Measurements from ENCODE around the gene CYYR1.

The CYYR1 gene

DNA sequence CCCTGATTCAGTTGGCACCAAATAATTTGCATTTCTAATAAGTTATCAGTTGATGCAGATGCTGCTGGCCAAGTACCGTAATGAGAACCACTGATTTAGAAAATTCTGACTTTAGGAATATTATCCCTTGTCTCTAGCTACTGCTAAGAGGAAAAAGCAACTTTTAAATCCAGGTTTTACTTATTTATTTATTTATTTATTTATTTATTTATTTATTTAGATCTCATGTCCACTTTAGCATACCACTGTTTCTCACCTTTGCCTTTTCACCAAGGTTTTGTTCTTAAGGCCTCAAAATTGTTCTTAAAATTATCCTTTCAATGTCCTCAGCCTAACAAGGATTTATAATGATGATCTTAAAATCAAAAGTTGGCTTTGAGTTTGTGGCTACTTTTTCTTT is 8.7 kb upstream of the CYYR1 start (continued):
- no peak for TF ChIP-seq SCRT1 (tag by site-specific recombination; IDR thresholded peaks at IDR 0.05; ENCODE audit: borderline replicate concordance)

DNA sequence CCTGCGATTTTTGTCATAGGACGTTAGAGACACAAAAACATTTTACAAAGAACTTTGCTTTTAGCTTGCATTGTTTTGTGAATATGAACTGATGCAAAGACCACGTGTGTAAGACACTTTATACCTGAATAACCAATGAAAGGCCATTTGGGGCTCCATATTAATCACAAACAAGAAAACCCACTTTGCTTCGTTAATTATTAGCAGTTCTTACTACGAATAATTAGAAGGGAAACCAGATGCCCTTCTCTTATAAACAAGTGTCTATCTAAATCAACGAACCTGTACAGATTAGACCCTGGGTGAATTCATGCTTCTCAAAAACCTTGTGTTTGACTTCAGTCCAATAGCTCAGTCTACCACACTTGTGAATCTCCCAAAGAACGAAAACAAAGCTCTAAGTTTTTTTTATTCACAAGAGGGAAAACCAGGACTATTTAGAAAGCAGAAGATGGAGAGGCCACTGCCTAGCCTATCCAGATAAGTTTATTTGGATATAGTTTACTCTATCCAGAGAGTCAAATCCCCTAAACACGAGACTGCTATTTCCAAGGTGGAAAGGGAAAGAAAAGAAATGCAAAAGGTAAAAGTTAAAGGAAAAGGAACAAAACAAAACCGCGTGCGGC is 897 bp downstream of the CYYR1 start:
- POLR2A ChIA-PET: no interaction called here
- Histone ChIP-seq H3K4me3 (ENCODE audit: low read depth, low read length) (no peak overlapping the region), H3K9me3 (ENCODE audit: control insufficient read depth, insufficient read depth, low read depth, low read length) (no peaks in the 10 kb centered on the region)

DNA sequence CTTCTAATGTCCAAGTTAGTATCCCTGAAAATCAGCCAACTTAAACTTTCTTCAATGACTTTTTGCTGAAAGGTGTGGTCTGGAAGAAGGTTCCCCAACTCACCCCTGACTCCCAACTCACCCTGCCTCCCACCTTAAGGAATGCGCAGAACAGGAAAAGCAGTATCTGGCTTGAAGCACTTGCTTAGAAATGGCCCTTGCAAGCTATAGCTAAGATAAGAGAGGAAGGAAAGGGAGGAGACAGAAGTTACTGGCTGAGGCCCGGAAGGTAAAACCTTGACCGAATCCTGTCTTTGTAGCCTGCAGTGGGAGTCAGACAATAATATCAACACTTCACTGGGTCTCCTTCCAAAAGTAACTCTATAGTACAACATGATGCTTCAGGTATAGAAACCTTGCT is 2.9 kb downstream of the CYYR1 start:
- H3K9me3 ChIP-seq (ENCODE audit: control insufficient read depth, insufficient read depth, low read depth, low read length): no peaks in the 10 kb centered on the region
- POLR2A ChIA-PET: no interaction called here
- no peaks in the 10 kb centered on the region for H3K36me3 ChIP-seq (ENCODE audit: control insufficient read depth in 2 of 2, insufficient read depth in 1 of 2, low read length in 2 of 2)
- no peaks in the 10 kb centered on the region for H3K4me1 ChIP-seq (ENCODE audit: control insufficient read depth, insufficient read depth, low read length)
- H3K4me3 ChIP-seq (ENCODE audit: low read depth, low read length): no peak overlapping the region
- no peak overlapping the region for H3K27ac ChIP-seq (ENCODE audit: extremely low read depth, low read depth, low read length)
- CTCF ChIA-PET: no interaction called here
- TF ChIP-seq, protein P1, sequence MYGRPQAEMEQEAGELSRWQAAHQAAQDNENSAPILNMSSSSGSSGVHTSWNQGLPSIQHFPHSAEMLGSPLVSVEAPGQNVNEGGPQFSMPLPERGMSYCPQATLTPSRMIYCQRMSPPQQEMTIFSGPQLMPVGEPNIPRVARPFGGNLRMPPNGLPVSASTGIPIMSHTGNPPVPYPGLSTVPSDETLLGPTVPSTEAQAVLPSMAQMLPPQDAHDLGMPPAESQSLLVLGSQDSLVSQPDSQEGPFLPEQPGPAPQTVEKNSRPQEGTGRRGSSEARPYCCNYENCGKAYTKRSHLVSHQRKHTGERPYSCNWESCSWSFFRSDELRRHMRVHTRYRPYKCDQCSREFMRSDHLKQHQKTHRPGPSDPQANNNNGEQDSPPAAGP (tag by site-specific recombination; IDR thresholded peaks at IDR 0.05): no peak
- TF ChIP-seq ZNF670 (tag by site-specific recombination; IDR thresholded peaks at IDR 0.05; ENCODE audit: low read depth): no peak
- TF ChIP-seq ZNF610 (tag by site-specific recombination; IDR thresholded peaks at IDR 0.05; ENCODE audit: borderline replicate concordance): no peak
- no peak for TF ChIP-seq SP7 (tag by site-specific recombination; IDR thresholded peaks at IDR 0.05)
- no peak for TF ChIP-seq ZNF473 (tag by site-specific recombination; IDR thresholded peaks at IDR 0.05)
- no peak for TF ChIP-seq ZBTB20 (tag by site-specific recombination; IDR thresholded peaks at IDR 0.05)
- no peak for TF ChIP-seq ZNF114 (tag by site-specific recombination; IDR thresholded peaks at IDR 0.05)
- no peak for TF ChIP-seq ZNF624 (tag by site-specific recombination; IDR thresholded peaks at IDR 0.05)
- TF ChIP-seq, protein P2, sequence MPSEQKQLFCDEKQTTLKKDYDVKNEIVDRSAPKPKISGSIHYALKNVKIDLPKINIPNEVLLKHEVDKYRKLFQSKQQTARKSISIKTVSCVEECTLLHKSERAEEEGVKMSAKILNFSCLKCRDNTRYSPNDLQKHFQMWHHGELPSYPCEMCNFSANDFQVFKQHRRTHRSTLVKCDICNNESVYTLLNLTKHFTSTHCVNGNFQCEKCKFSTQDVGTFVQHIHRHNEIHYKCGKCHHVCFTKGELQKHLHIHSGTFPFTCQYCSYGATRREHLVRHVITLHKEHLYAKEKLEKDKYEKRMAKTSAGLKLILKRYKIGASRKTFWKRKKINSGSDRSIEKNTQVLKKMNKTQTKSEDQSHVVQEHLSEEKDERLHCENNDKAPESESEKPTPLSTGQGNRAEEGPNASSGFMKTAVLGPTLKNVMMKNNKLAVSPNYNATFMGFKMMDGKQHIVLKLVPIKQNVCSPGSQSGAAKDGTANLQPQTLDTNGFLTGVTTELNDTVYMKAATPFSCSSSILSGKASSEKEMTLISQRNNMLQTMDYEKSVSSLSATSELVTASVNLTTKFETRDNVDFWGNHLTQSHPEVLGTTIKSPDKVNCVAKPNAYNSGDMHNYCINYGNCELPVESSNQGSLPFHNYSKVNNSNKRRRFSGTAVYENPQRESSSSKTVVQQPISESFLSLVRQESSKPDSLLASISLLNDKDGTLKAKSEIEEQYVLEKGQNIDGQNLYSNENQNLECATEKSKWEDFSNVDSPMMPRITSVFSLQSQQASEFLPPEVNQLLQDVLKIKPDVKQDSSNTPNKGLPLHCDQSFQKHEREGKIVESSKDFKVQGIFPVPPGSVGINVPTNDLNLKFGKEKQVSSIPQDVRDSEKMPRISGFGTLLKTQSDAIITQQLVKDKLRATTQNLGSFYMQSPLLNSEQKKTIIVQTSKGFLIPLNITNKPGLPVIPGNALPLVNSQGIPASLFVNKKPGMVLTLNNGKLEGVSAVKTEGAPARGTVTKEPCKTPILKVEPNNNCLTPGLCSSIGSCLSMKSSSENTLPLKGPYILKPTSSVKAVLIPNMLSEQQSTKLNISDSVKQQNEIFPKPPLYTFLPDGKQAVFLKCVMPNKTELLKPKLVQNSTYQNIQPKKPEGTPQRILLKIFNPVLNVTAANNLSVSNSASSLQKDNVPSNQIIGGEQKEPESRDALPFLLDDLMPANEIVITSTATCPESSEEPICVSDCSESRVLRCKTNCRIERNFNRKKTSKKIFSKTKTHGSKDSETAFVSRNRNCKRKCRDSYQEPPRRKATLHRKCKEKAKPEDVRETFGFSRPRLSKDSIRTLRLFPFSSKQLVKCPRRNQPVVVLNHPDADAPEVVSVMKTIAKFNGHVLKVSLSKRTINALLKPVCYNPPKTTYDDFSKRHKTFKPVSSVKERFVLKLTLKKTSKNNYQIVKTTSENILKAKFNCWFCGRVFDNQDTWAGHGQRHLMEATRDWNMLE (tag by site-specific recombination; conservative IDR thresholded peaks at IDR 0.05; ENCODE audit: low read depth): no peak
- no peak for TF ChIP-seq ZSCAN16 (tag by site-specific recombination; IDR thresholded peaks at IDR 0.05)
- no peak for TF ChIP-seq ZNF747 (tag by site-specific recombination; IDR thresholded peaks at IDR 0.05)
- no peak for TF ChIP-seq ZNF596 (tag by site-specific recombination; IDR thresholded peaks at IDR 0.05)
- TF ChIP-seq, protein P3, sequence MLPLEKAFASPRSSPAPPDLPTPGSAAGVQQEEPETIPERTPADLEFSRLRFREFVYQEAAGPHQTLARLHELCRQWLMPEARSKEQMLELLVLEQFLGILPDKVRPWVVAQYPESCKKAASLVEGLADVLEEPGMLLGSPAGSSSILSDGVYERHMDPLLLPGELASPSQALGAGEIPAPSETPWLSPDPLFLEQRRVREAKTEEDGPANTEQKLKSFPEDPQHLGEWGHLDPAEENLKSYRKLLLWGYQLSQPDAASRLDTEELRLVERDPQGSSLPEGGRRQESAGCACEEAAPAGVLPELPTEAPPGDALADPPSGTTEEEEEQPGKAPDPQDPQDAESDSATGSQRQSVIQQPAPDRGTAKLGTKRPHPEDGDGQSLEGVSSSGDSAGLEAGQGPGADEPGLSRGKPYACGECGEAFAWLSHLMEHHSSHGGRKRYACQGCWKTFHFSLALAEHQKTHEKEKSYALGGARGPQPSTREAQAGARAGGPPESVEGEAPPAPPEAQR (tag by site-specific recombination; IDR thresholded peaks at IDR 0.05): no peak
- TF ChIP-seq ZNF555 (tag by site-specific recombination; conservative IDR thresholded peaks at IDR 0.05): no peak
- TF ChIP-seq KLF8 (tag by site-specific recombination; IDR thresholded peaks at IDR 0.05): no peak

More for the DNA sequence above, 897 bp downstream of the CYYR1 start:
- CTCF ChIA-PET: interaction anchor here (0.7 to 1.3 kb wide), 2 partner anchors 12 to 770 kb away, joined by 3 to 4 read pairs; no protein-coding TSS in a partner anchor
- Histone ChIP-seq H3K27ac (ENCODE audit: extremely low read depth, low read depth, low read length) (no peak overlapping the region), H3K4me1 (ENCODE audit: control insufficient read depth, insufficient read depth, low read length) (no peaks in the 10 kb centered on the region), H3K36me3 (ENCODE audit: control insufficient read depth in 2 of 2, insufficient read depth in 1 of 2, low read length in 2 of 2) (no peaks in the 10 kb centered on the region)
- TF ChIP-seq ZNF529 (tag by site-specific recombination; IDR thresholded peaks at IDR 0.05; ENCODE audit: insufficient replicate concordance) (no peak), SALL2 (tag by site-specific recombination; IDR thresholded peaks at IDR 0.05; ENCODE audit: borderline replicate concordance) (no peak), ZNF404 (tag by site-specific recombination; IDR thresholded peaks at IDR 0.05) (no peak), WT1 (tag by site-specific recombination; IDR thresholded peaks at IDR 0.05) (no peak), ZNF341 (tag by site-specific recombination; IDR thresholded peaks at IDR 0.05; ENCODE audit: low read depth) (no peak), ZNF416 (tag by site-specific recombination; IDR thresholded peaks at IDR 0.05) (no peak), ZNF239 (tag by site-specific recombination; IDR thresholded peaks at IDR 0.05) (no peak), ZNF514 (tag by site-specific recombination; IDR thresholded peaks at IDR 0.05) (no peak), ZBTB17 (tag by site-specific recombination; IDR thresholded peaks at IDR 0.05) (no peak), TCF7L2 (IDR thresholded peaks at IDR 0.05; ENCODE audit: borderline replicate concordance, low read depth, low read length) (no peak), ZNF473 (tag by site-specific recombination; IDR thresholded peaks at IDR 0.05) (no peak), ZEB2 (tag by site-specific recombination; IDR thresholded peaks at IDR 0.05) (no peak), ZNF837 (tag by site-specific recombination; IDR thresholded peaks at IDR 0.05) (no peak), ZFP41 (tag by site-specific recombination; IDR thresholded peaks at IDR 0.05; ENCODE audit: borderline replicate concordance) (no peak), ZNF423 (tag by site-specific recombination; IDR thresholded peaks at IDR 0.05) (no peak), ZNF658 (tag by site-specific recombination; IDR thresholded peaks at IDR 0.05) (no peak), ZNF707 (tag by site-specific recombination; IDR thresholded peaks at IDR 0.05) (no peak), SP3 (tag by site-specific recombination; IDR thresholded peaks at IDR 0.05) (no peak), ZNF202 (tag by site-specific recombination; IDR thresholded peaks at IDR 0.05; ENCODE audit: borderline replicate concordance) (no peak)
- TF ChIP-seq, protein P4, sequence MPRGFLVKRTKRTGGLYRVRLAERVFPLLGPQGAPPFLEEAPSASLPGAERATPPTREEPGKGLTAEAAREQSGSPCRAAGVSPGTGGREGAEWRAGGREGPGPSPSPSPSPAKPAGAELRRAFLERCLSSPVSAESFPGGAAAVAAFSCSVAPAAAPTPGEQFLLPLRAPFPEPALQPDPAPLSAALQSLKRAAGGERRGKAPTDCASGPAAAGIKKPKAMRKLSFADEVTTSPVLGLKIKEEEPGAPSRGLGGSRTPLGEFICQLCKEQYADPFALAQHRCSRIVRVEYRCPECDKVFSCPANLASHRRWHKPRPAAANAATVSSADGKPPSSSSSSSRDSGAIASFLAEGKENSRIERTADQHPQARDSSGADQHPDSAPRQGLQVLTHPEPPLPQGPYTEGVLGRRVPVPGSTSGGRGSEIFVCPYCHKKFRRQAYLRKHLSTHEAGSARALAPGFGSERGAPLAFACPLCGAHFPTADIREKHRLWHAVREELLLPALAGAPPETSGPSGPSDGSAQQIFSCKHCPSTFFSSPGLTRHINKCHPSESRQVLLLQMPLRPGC (tag by site-specific recombination; IDR thresholded peaks at IDR 0.05): no peak
